Caco-2 (cell line): Measurements from ENCODE around the gene PLCB1. TPM values are rescaled to one million over a fixed set of nuclear protein-coding genes. Genes with fewer than 3 reads are reported as not detected.
A peak's percentile ranks its signal among the peaks of the same experiment; 100 is the strongest.

ENCODE experiments used
- BruUV-seq: library from RNA; stranded (reverse); fragments of 400-500 nt; replicated peaks from 2 replicates; lab custom pipeline; 2021; lab: Mats Ljungman, UMichigan
- CTCF ChIA-PET: fragments of 300-600 bp; sonication (Branson Sonifier 250); formaldehyde crosslinking; loops from one replicate; lab custom pipeline; 2022; ENCODE audit warnings: antibody characterized with exemption; lab: Charles Lee
- POLR2A ChIA-PET: fragments of 300-600 bp; sonication (Branson Sonifier 250); formaldehyde crosslinking; loops from one replicate; lab custom pipeline; 2022; ENCODE audit warnings: antibody characterized with exemption; lab: Charles Lee
- DNase-seq, 2 experiments: peaks; one replicate each; pipeline versions ENCODE4 v3.0.0 to v3.0.0-alpha.2; 2020 to 2022
- H3K27me3 ChIP-seq: replicated peaks from 2 replicates; pipeline ENCODE4 v1.6.0; 2011; ENCODE audit warnings: low read length; ENCODE audit not compliant: control insufficient read depth, insufficient read depth
- H3K36me3 ChIP-seq: 2 replicates; pipeline ENCODE4 v1.5.1; 2011; ENCODE audit warnings: low read length; ENCODE audit not compliant: control insufficient read depth, insufficient read depth
- H3K4me1 ChIP-seq: fragments of 250-450 bp; sonication (Bioruptor Pico); 2 replicates; pipeline ENCODE4 v1.5.1; 2020; ENCODE audit warnings: mild to moderate bottlenecking
- H3K4me3 ChIP-seq: 2 replicates; pipeline ENCODE4 v1.5.1; 2011; ENCODE audit warnings: low read depth, mild to moderate bottlenecking, control low read depth, low read length
- H3K9me3 ChIP-seq: fragments of 250-450 bp; sonication (Bioruptor Pico); 2 replicates; pipeline ENCODE4 v1.5.1; 2020; ENCODE audit warnings: mild to moderate bottlenecking, moderate library complexity
- H3K27ac Mint-ChIP-seq: one replicate; pipeline ENCODE4 v1.8.0; 2022; ENCODE audit warnings: mixed read lengths; ENCODE audit not compliant: unreplicated experiment
- H3K27me3 Mint-ChIP-seq: one replicate; pipeline ENCODE4 v1.8.0; 2022; ENCODE audit warnings: mixed read lengths; ENCODE audit not compliant: insufficient read depth, unreplicated experiment
- H3K36me3 Mint-ChIP-seq: one replicate; pipeline ENCODE4 v1.8.0; 2022; ENCODE audit warnings: mild to moderate bottlenecking, mixed read lengths; ENCODE audit not compliant: insufficient read depth, unreplicated experiment
- H3K4me1 Mint-ChIP-seq: one replicate; pipeline ENCODE4 v1.8.0; 2022; ENCODE audit warnings: low read depth, mixed read lengths; ENCODE audit not compliant: unreplicated experiment
- H3K4me3 Mint-ChIP-seq: one replicate; pipeline ENCODE4 v1.8.0; 2022; ENCODE audit warnings: mild to moderate bottlenecking, moderate library complexity, mixed read lengths; ENCODE audit not compliant: unreplicated experiment
- H3K9me3 Mint-ChIP-seq: one replicate; pipeline ENCODE4 v1.8.0; 2022; ENCODE audit warnings: mixed read lengths; ENCODE audit not compliant: unreplicated experiment
- intact Hi-C: fragments of 100-400 bp; cut with micrococcal nuclease; formaldehyde crosslinking; loops from one replicate; pipeline ENCODE4 v1.10.0; 2022; ENCODE audit not compliant: unreplicated experiment
- total RNA-seq: library from RNA; stranded (reverse); gene quantifications from 2 replicates; pipeline ENCODE4 v1.2.3, GENCODE V29; 2022
- TF ChIP-seq, protein P1 (sequence below), 2 experiments: fragments of 200-600 bp in 1 of 2; IDR thresholded peaks; 1 replicate in 1 of 2; 2 replicates in 1 of 2; pipeline versions ENCODE4 v1.5.1 to v1.8.0; 2011 to 2022; ENCODE audit warnings: antibody characterized with exemption in 1 of 2, control low read depth in 1 of 2, inconsistent platforms in 1 of 2, low read depth in 1 of 2, low read length in 1 of 2, mild to moderate bottlenecking in 1 of 2, moderate library complexity in 1 of 2; ENCODE audit not compliant: insufficient read depth in 1 of 2, severe bottlenecking in 1 of 2, unreplicated experiment in 1 of 2

The PLCB1 gene
- total RNA-seq, 1 experiment from 2014 or later, result 105 TPM

DNA sequence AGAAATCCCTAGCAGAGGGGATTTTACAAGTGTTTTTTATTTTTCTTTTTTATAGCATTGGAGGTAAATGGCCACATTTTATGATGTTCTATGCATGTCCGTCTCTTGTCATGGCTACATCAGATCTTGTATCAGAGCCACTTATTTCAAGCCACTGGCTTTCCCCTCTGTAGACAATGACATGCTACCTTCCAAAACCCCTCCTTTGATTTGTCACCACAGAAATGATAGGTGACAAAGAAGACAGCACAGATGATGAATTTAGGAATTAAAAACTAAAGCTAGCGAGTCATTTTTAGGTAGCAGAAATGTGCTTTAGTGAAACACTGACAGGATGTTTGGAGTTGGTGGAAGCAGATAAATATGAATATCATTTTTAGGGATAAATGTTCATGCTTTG, 20.8 kb downstream of the PLCB1 start:
- TF ChIP-seq, protein P1, sequence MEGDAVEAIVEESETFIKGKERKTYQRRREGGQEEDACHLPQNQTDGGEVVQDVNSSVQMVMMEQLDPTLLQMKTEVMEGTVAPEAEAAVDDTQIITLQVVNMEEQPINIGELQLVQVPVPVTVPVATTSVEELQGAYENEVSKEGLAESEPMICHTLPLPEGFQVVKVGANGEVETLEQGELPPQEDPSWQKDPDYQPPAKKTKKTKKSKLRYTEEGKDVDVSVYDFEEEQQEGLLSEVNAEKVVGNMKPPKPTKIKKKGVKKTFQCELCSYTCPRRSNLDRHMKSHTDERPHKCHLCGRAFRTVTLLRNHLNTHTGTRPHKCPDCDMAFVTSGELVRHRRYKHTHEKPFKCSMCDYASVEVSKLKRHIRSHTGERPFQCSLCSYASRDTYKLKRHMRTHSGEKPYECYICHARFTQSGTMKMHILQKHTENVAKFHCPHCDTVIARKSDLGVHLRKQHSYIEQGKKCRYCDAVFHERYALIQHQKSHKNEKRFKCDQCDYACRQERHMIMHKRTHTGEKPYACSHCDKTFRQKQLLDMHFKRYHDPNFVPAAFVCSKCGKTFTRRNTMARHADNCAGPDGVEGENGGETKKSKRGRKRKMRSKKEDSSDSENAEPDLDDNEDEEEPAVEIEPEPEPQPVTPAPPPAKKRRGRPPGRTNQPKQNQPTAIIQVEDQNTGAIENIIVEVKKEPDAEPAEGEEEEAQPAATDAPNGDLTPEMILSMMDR (IDR thresholded peaks at IDR 0.05; ENCODE audit: insufficient read depth in 1 of 2, low read depth in 1 of 2, low read length in 1 of 2, severe bottlenecking in 1 of 2, unreplicated experiment in 1 of 2), result no peak
- DNase-seq, result no peak
- Mint-ChIP-seq H3K27ac (no peak overlapping the region), H3K4me1 (peaks cover 35% of the 10 kb centered on the region), H3K9me3 (peaks cover 13% of the 10 kb centered on the region), H3K27me3 (no peaks in the 10 kb centered on the region), H3K36me3 (peaks cover 21% of the 10 kb centered on the region), H3K4me3 (no peak overlapping the region)
- intact Hi-C loops, result no loop called here
- no peaks in the 10 kb centered on the region; the same call in none of the 2 replicates for H3K9me3 ChIP-seq
- POLR2A ChIA-PET, result no interaction called here
- CTCF ChIA-PET, result no interaction called here
- peaks cover 45% of the 10 kb centered on the region for H3K4me1 ChIP-seq
- no peaks in the 10 kb centered on the region for H3K27me3 ChIP-seq
- H3K36me3 ChIP-seq, result no peaks in the 10 kb centered on the region
- no TSS peak for BruUV-seq
- no peak overlapping the region for H3K4me3 ChIP-seq

DNA sequence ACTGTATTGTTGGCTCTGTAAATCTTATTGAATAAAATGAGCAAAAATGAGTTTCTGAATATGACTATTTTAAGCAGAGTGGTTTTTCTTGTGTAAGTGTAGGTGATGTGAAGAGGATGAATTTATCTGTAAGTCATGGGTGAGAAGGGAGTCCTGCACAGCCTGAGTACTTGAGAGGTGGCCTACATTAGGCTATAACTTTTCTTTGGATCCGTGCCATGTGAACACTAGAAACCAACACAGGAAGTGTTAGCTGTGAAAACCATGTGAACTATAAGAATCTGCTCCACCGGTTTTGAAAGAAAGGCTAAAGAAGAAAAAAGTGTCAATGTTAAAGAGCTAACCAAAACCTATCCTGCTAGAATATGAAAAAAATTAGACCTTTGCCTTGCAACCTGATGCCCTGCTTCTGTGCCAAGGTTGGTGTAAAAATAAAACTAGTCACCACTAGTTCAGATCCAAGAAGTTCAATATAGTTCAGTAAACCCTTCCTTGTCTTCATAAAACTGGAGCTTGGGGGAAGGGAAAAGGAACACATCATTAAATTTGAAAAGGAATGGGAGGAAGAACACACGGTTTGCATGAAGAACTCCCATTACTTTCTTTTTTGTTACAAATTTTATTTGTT, 21.3 kb downstream of the PLCB1 start:
- Histone ChIP-seq H3K4me1 (peaks cover 45% of the 10 kb centered on the region), H3K4me3 (no peak overlapping the region), H3K9me3 (peaks cover 2% of the 10 kb centered on the region), H3K36me3 (peaks cover 1% of the 10 kb centered on the region; the same call in 1 of the 2 replicates), H3K27me3 (no peaks in the 10 kb centered on the region)
- H3K4me3 Mint-ChIP-seq, result no peak overlapping the region
- H3K36me3 Mint-ChIP-seq, result peaks cover 27% of the 10 kb centered on the region
- POLR2A ChIA-PET, result no interaction called here
- TF ChIP-seq, protein P1 (IDR thresholded peaks at IDR 0.05; ENCODE audit: insufficient read depth in 1 of 2, low read depth in 1 of 2, low read length in 1 of 2, severe bottlenecking in 1 of 2, unreplicated experiment in 1 of 2), result no peak
- peaks cover 13% of the 10 kb centered on the region for H3K9me3 Mint-ChIP-seq
- DNase-seq, result no peak
- intact Hi-C loops, result no loop called here
- CTCF ChIA-PET, result no interaction called here
- no peak overlapping the region for H3K27ac Mint-ChIP-seq
- no peaks in the 10 kb centered on the region for H3K27me3 Mint-ChIP-seq
- no TSS peak for BruUV-seq
- H3K4me1 Mint-ChIP-seq, result peaks cover 35% of the 10 kb centered on the region

DNA sequence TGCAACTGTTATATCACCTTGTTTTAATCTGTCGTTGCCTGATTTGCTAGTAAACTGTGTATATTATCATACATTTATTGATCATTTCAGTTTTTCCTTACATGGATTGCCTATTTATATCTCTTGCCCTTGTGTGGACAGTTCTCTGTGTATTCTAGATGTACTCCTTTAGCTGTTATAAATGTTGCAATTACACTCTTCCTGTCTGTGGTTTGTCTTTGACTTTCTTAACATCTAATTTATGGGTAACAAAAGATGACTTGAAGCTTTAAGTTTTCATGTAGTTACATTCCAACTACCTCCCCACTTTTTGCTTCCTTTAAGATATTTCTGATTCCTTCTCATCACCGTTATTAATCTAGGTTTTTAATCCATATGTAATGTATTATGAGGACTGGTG, 22.6 kb downstream of the PLCB1 start:
- Mint-ChIP-seq H3K27me3 (no peaks in the 10 kb centered on the region), H3K9me3 (peaks cover 13% of the 10 kb centered on the region), H3K27ac (peak overlapping the region; percentile 83), H3K4me3 (peak overlapping the region; percentile 9), H3K36me3 (peaks cover 36% of the 10 kb centered on the region), H3K4me1 (peaks cover 35% of the 10 kb centered on the region)
- H3K9me3 ChIP-seq, result peaks cover 14% of the 10 kb centered on the region
- POLR2A ChIA-PET, result no interaction called here
- TF ChIP-seq, protein P1 (IDR thresholded peaks at IDR 0.05; ENCODE audit: insufficient read depth in 1 of 2, low read depth in 1 of 2, low read length in 1 of 2, severe bottlenecking in 1 of 2, unreplicated experiment in 1 of 2), result no peak
- BruUV-seq, result no TSS peak
- H3K4me1 ChIP-seq, result peaks cover 45% of the 10 kb centered on the region
- H3K27me3 ChIP-seq, result no peaks in the 10 kb centered on the region
- DNase-seq, result no peak
- H3K4me3 ChIP-seq, result no peak overlapping the region
- intact Hi-C loops, result loop anchor here (1.0 kb wide), 3 partner anchors 25 to 96 kb away; no protein-coding TSS in a partner anchor
- CTCF ChIA-PET, result no interaction called here
- H3K36me3 ChIP-seq, result peaks cover 1% of the 10 kb centered on the region; the same call in 1 of the 2 replicates
